Activated T-helper 1 cell treated with anti-CD3 and anti-CD28 coated beads, Interleukin-12 subunit alpha, Interleukin-12 subunit beta, Interleukin-2, Interleukin-4 antibody, amounts not matched to agents 30 ng/mL and 10 ng/mL and 1 ng/mL, durations not matched to agents 14 hours and 24 hours and 36 hours (primary cell): ENCODE results near the gene NTRK2. TPM values are rescaled to one million over a fixed set of nuclear protein-coding genes. Genes with fewer than 3 reads are reported as not detected.

Experiments
- DNase-seq: peaks from one replicate; pipeline ENCODE4 v3.0.0; 2021; ENCODE audit warnings: low spot score
- H3K27ac Mint-ChIP-seq: one replicate; pipeline ENCODE4 v1.8.0; 2021; ENCODE audit warnings: mild to moderate bottlenecking, mixed read lengths
- H3K27me3 Mint-ChIP-seq: one replicate; pipeline ENCODE4 v1.8.0; 2022; ENCODE audit warnings: mild to moderate bottlenecking, moderate library complexity, mixed read lengths; ENCODE audit not compliant: insufficient read depth
- H3K36me3 Mint-ChIP-seq: one replicate; pipeline ENCODE4 v1.8.0; 2021; ENCODE audit warnings: low read depth, mixed read lengths
- H3K4me1 Mint-ChIP-seq: one replicate; pipeline ENCODE4 v1.8.0; 2021; ENCODE audit warnings: low read depth, mixed read lengths
- H3K4me3 Mint-ChIP-seq: one replicate; pipeline ENCODE4 v1.8.0; 2021; ENCODE audit warnings: mild to moderate bottlenecking, moderate library complexity, mixed read lengths
- H3K9me3 Mint-ChIP-seq: one replicate; pipeline ENCODE4 v1.8.0; 2021; ENCODE audit warnings: mixed read lengths
- intact Hi-C: fragments of 100-400 bp; cut with micrococcal nuclease; formaldehyde crosslinking; loops from one replicate; pipeline ENCODE4 v1.15.1; 2024
- total RNA-seq: library from RNA; stranded (reverse); gene quantifications from 2 replicates; pipeline ENCODE4 v1.2.3, GENCODE V29; 2022

NTRK2 gene
- total RNA-seq, 1 donor from 2014 or later, result 2.9 TPM

DNA sequence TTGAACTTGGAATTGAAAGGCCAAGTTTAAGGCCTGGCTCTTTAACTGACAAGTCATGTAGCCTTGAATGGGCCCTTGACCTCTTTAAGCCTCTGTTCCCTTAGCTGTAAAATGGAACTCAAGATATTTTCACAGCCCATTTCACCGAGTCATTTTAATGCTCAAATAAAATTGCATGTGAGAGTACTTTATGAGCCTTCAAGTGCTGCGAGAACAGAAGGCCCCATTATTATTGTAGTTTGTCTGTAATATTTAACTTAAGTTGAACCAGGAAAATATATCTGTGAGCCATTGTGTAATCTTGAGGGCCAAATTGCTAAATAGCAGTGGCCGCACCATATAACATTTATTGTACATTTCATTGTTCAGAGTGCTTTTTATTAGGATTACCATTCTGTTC lies 249.9 kb downstream of the NTRK2 start:
- no peaks in the 10 kb centered on the region for H3K9me3 Mint-ChIP-seq
- H3K36me3 Mint-ChIP-seq, result no peaks in the 10 kb centered on the region
- no peaks in the 10 kb centered on the region for H3K4me1 Mint-ChIP-seq
- no peak overlapping the region for H3K27ac Mint-ChIP-seq
- no peak for DNase-seq
- H3K27me3 Mint-ChIP-seq, result no peaks in the 10 kb centered on the region
- intact Hi-C loops, result no loop called here
- no peak overlapping the region for H3K4me3 Mint-ChIP-seq

DNA sequence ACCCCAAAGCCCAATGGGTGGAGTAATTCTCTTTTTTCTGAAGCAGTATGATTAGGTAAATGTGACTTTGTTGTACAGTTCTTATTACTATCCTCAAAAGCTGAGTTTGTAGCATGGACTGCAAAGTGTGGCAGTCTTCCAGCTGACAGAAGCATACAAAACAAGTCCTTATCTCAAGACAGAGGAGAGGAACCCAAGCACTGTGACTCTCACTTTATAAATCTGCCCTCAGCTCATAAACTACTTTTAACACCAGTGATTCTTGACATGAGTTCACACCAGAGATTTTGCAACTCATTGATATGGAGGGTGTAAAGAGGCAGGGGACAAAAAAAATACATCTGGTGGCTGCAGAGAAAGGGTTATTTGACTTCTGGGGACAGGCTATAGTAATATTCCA lies 251.6 kb downstream of the NTRK2 start:
- Mint-ChIP-seq H3K4me1 (no peaks in the 10 kb centered on the region), H3K27ac (no peak overlapping the region), H3K36me3 (no peaks in the 10 kb centered on the region), H3K9me3 (no peaks in the 10 kb centered on the region), H3K27me3 (no peaks in the 10 kb centered on the region), H3K4me3 (no peak overlapping the region)
- intact Hi-C loops, result no loop called here
- no peak for DNase-seq

DNA sequence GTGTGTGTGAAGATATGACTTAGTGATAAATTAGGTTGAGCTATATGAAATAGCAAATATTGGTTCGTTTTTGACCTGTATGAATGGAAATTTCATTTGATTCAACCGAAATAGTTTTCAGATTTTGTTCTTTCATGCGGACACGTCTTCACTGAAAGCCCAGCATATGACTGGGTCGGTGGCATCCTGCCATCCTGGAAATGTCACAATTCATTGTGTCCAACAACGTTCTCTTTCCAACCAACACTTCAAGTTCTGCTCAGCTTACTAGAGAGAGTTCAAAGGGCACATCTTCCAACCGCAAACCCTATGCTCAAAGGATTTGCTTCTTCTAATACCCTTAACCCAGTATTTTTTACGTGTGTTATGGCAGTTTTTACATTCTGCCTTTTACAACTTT lies 252.5 kb downstream of the NTRK2 start:
- Mint-ChIP-seq H3K27me3 (no peaks in the 10 kb centered on the region), H3K4me3 (no peak overlapping the region), H3K4me1 (no peaks in the 10 kb centered on the region), H3K27ac (no peak overlapping the region), H3K36me3 (no peaks in the 10 kb centered on the region), H3K9me3 (no peaks in the 10 kb centered on the region)
- no peak for DNase-seq
- intact Hi-C loops, result no loop called here

DNA sequence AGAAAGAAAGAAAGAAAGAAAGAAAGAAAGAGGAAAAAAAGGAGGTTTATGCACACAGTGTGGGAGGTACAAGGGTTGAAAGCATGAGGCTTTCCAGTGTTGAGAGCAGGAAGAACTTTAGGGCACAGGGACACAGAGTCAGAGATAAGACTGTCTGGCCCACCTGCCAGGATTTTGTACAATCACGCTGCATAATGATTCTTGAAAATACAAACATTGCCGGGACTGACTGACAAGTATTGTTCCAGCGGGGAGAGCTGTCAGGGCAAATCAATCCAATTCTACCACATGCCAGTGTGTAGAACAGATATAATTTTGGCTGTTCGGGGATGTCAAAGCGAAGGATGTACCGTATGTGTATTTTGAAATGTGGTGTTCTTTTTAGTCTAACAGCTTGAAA lies 254.7 kb downstream of the NTRK2 start:
- Mint-ChIP-seq H3K27me3 (no peaks in the 10 kb centered on the region), H3K27ac (no peak overlapping the region), H3K4me1 (no peaks in the 10 kb centered on the region), H3K4me3 (no peak overlapping the region), H3K36me3 (no peaks in the 10 kb centered on the region), H3K9me3 (no peaks in the 10 kb centered on the region)
- no peak for DNase-seq
- intact Hi-C loops, result no loop called here

DNA sequence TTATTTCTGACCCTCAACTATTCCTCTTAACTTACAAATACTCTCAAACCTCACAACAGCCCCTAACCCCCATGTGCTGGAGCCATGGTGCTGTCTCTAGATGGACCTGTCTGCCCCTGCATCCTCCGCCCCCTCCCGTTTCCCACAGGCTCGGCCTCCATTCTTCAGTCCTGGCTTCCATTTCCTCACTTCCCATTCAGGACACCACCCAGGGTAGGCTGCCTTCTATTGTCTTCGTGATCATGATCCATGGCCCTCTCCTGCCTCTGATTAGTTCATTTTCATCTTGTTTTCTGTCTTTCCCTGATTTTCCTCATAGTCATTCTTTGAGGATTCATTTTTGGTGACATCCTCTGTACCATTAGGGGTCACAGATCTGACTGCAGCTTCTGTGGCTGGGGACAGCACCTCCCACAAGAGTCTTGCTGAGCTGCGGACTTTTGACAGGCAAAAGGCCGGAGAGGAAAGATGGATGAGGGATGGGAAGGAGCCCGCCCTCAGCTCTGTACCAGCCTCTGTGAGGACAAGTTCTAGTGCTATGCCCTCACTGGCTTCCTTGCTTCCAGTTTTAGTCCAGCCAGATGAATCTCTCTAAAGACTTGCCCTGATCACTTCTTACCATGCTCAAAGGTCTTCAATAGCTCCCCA lies 255.8 kb downstream of the NTRK2 start:
- Mint-ChIP-seq H3K27ac (no peak overlapping the region), H3K4me3 (no peak overlapping the region), H3K9me3 (no peaks in the 10 kb centered on the region), H3K4me1 (no peaks in the 10 kb centered on the region), H3K27me3 (peaks cover 2% of the 10 kb centered on the region), H3K36me3 (no peaks in the 10 kb centered on the region)
- intact Hi-C loops, result no loop called here
- no peak for DNase-seq

DNA sequence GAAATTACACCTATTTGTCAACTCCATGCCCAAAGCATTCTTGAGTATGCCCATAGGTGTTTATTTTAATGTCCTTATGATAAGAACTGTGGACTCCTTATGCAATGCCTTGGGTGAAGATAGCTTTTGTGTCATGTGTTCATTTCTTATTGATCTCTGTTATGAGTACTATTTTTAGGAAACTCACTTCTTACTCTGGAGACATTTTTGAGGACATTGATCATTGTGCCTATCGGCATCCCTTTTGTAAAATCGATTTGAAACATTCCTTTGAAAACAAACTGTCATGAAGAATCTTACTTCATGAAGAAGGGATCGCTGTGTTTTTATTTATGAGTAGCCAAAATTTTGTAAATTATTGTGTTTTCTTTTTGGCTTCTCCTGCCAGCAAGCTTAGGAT lies 257.3 kb downstream of the NTRK2 start:
- no peaks in the 10 kb centered on the region for H3K36me3 Mint-ChIP-seq
- H3K4me3 Mint-ChIP-seq, result no peak overlapping the region
- no peaks in the 10 kb centered on the region for H3K9me3 Mint-ChIP-seq
- no peak overlapping the region for H3K27ac Mint-ChIP-seq
- DNase-seq, result no peak
- intact Hi-C loops, result no loop called here
- no peaks in the 10 kb centered on the region for H3K4me1 Mint-ChIP-seq
- H3K27me3 Mint-ChIP-seq, result peaks cover 3% of the 10 kb centered on the region

DNA sequence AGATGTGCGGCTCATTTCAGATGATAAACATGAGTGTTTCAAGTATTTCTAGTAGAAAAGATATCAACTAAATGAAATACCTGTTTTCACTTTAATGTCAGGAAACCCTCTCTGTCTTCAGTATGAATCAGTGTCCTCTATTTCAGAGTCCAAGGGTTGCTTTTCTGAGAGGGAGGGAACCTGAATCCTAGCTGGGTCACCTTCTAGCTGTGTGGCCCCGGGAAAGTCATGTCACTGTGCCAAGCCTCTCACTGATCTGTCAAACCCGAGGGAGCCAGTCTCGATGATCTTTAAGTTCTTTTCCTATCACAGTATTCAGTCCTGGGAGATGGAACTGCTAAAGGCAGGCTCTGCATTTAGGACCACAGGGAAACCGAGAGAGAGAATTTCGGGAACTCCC lies 258.9 kb downstream of the NTRK2 start:
- no peak for DNase-seq
- no peaks in the 10 kb centered on the region for H3K9me3 Mint-ChIP-seq
- H3K36me3 Mint-ChIP-seq, result no peaks in the 10 kb centered on the region
- intact Hi-C loops, result no loop called here
- H3K4me1 Mint-ChIP-seq, result no peaks in the 10 kb centered on the region
- H3K27ac Mint-ChIP-seq, result no peak overlapping the region
- H3K27me3 Mint-ChIP-seq, result peaks cover 3% of the 10 kb centered on the region
- no peak overlapping the region for H3K4me3 Mint-ChIP-seq

DNA sequence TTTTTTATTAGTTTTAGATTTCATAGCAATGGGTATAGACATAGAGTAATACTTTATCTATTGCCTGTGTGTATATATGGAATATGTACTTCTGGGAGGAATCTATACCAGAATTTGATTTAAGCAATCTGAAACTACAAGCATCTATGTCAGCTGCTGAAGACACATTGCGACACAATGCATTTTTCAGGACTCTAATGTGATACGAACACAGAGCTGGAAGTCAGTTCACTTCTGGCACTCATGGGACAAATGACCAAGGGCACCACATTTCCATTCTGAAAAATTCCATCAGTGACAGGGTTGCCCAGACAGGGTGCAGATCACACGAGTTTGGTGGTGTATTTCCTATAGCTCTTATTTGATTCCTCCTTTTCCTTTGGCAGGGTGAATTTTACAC lies 259.5 kb downstream of the NTRK2 start:
- Mint-ChIP-seq H3K4me3 (no peak overlapping the region), H3K36me3 (no peaks in the 10 kb centered on the region), H3K9me3 (no peaks in the 10 kb centered on the region), H3K27me3 (peaks cover 3% of the 10 kb centered on the region), H3K4me1 (no peaks in the 10 kb centered on the region), H3K27ac (no peak overlapping the region)
- intact Hi-C loops, result no loop called here
- no peak for DNase-seq

DNA sequence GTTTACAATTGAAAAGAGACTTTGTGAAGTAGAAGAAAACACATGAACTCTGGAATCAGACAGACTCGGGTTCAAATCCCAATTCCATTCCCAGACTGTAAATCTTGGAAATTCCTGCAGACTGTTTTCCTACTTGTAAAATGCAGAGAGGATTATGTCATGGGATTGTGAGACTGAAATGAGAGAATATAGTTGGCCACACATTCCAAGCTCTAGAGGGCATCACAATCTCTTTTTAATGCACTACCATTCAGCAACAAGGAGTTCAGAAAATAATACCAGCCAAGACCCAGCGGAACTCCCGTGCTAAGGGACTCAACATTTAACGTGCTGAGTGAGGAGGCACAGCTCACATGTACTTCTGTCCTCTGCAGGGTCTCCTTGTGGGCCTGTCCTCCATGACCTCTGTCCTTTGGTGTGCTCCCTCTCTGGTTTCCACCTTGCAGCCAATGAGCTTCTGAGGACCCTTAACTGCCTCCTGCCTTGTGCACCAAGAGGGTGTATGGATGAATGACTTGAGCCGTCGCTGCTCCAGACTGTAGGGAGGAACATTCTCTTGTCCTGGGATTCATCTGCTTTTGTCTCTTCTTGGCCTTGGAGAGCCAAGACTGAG lies 263.5 kb downstream of the NTRK2 start:
- intact Hi-C loops, result no loop called here
- Mint-ChIP-seq H3K36me3 (no peaks in the 10 kb centered on the region), H3K4me1 (no peaks in the 10 kb centered on the region), H3K27ac (no peak overlapping the region), H3K4me3 (no peak overlapping the region), H3K27me3 (peaks cover 6% of the 10 kb centered on the region), H3K9me3 (no peaks in the 10 kb centered on the region)
- DNase-seq, result no peak

DNA sequence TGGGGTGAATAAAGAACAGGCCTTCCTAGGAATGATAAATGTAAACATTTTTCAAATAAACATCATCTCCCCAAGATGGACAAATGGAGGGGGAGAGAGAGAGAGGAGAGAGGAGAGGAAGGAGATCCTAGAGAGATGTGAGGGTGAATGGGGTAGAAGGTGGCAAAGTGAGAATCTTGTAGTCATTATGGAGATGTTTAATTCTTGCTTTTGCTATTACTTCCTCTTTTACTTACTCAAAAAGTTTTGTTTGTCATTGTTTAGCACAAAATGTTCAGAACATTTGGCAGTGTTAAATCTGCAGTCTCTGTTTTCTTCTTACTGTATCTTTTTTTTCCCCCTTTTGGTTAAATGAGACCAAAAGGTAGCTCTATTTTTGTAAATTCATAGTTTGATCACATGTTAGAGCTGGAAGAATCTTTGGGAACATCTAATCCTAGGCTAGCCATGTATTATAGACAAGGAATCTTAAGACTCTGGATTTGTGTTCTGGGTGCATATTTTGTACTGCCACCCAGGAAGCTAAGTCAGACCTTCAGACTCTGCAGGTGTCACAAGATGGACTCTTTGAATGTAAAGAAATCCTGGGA lies 266.1 kb downstream of the NTRK2 start:
- Mint-ChIP-seq H3K27me3 (peaks cover 3% of the 10 kb centered on the region), H3K27ac (no peak overlapping the region), H3K9me3 (no peaks in the 10 kb centered on the region), H3K36me3 (no peaks in the 10 kb centered on the region), H3K4me1 (no peaks in the 10 kb centered on the region), H3K4me3 (no peak overlapping the region)
- DNase-seq, result no peak
- intact Hi-C loops, result no loop called here

DNA sequence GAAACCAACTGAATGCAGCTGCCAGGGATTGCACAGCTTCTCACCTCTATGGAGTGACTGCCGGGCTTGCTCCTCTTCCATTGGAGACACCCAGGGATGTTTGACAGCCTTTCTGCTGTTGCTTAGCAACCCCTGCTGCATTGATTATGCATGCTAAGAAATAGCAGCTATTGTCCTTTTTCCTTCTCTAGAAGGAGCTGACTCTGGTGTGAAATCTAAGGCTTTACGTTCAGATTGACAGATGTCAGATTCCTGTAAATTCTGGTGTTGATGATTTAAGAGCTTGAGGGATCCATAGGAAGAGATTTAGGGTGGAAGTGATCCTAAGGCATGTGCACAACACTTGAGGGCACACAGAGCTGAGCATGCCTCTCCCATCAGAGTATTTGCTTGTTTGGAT lies 267.7 kb downstream of the NTRK2 start:
- Mint-ChIP-seq H3K4me1 (no peaks in the 10 kb centered on the region), H3K27ac (no peak overlapping the region), H3K36me3 (no peaks in the 10 kb centered on the region), H3K4me3 (no peak overlapping the region), H3K27me3 (peaks cover 3% of the 10 kb centered on the region), H3K9me3 (no peaks in the 10 kb centered on the region)
- DNase-seq, result no peak
- intact Hi-C loops, result no loop called here

DNA sequence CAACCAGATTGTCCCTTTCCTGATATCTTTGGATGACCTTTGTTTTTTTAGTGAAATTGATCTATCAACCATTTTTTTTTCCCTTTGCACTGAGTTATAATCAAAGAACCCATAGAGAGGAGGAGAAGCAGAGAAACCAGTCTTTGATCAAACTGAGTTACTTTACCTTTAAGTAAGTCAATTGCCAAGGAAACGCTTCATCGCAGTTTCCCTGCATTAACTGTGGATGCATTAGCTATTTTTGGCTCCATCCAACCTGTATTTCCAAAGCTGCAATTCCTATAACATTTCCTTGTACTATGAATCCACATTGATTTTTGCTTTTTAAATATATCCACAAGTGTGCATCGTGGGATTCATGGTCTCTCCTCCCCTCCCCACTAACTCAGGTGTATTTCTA lies 268.1 kb downstream of the NTRK2 start:
- no peaks in the 10 kb centered on the region for H3K36me3 Mint-ChIP-seq
- H3K27ac Mint-ChIP-seq, result no peak overlapping the region
- H3K27me3 Mint-ChIP-seq, result peaks cover 3% of the 10 kb centered on the region
- no peak overlapping the region for H3K4me3 Mint-ChIP-seq
- no peaks in the 10 kb centered on the region for H3K9me3 Mint-ChIP-seq
- intact Hi-C loops, result no loop called here
- DNase-seq, result no peak
- H3K4me1 Mint-ChIP-seq, result no peaks in the 10 kb centered on the region

DNA sequence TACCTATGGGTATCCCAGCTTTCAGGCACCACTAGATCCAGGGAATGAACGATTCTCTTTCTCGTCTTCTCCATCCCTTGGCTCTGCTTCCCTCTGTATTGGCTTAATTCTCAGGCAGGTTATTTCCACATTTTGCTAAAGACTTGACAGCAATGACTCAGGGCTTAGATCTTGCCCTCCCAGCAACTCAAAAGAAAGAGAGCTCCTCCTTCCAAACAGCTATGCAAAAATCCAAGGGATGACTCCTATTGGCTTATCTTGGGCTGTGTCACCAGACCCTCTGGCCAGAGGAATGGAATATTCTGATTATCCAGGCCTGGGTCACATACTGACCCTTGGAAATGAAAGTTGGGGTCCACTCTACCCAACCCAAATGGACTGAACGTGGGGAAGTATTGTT lies 270.2 kb downstream of the NTRK2 start:
- Mint-ChIP-seq H3K27me3 (peaks cover 3% of the 10 kb centered on the region), H3K27ac (no peak overlapping the region), H3K4me3 (no peak overlapping the region), H3K9me3 (no peaks in the 10 kb centered on the region), H3K36me3 (no peaks in the 10 kb centered on the region), H3K4me1 (no peaks in the 10 kb centered on the region)
- intact Hi-C loops, result no loop called here
- DNase-seq, result no peak
